Stimulated activated CD8-positive, alpha-beta memory T cell treated with anti-CD3 and anti-CD28 coated beads, Interleukin-7, amount 100 ng/mL, for 24 hours (primary cell): ENCODE results near the gene UTP15.

Experiments used
- DNase-seq: peaks from one replicate; pipeline ENCODE4 v3.0.0-alpha.2; 2020; ENCODE audit warnings: low read depth

UTP15 gene

GRCh38 chr5:73623060-73623459, 57.5 kb downstream of the UTP15 start:
- DNase-seq = no peak

GRCh38 chr5:73623901-73624404, 58.4 kb downstream of the UTP15 start:
- DNase-seq = no peak

GRCh38 chr5:73624888-73625287, 59.3 kb downstream of the UTP15 start:
- DNase-seq = no peak

- DNase-seq = no peak
Measured at GRCh38 chr5:73625372-73625943, 59.9 kb downstream of the UTP15 start.

GRCh38 chr5:73625944-73626811, 60.6 kb downstream of the UTP15 start, which contains the start of gene ARHGEF28:
TSS of gene ARHGEF28 (plus strand) at chr5:73626196. CDS start at chr5:73684852, 58,656 bp downstream.
- no peak for DNase-seq

- DNase-seq = no peak
Measured at GRCh38 chr5:73626814-73627313, 61.3 kb downstream of the UTP15 start.

GRCh38 chr5:73629456-73629855, 63.9 kb downstream of the UTP15 start:
- DNase-seq = no peak

- DNase-seq = no peak
Measured at GRCh38 chr5:73630765-73631164, 65.2 kb downstream of the UTP15 start.

- no peak for DNase-seq
Measured at GRCh38 chr5:73631500-73631899, 66.0 kb downstream of the UTP15 start.
